Adrenal gland (tissue), 12 donors: ENCODE results near the gene ACTR5. TPM values are rescaled to one million over a fixed set of nuclear protein-coding genes. Genes with fewer than 3 reads are reported as not detected.

Source experiments
- DNase-seq, 7 donors: peaks; one replicate each; pipeline ENCODE4 v3.0.0-alpha.2; 2019 to 2020
- H3K27ac ChIP-seq, 5 donors: fragments of 200-600 bp; sonication (generic) in 4 of 5; 1 replicate in 3 of 5; 2 replicates in 2 of 5; pipeline versions ENCODE4 v1.5.1 to v1.8.0; 2016 to 2020; ENCODE audit warnings: mild to moderate bottlenecking in 1 of 5
- H3K27me3 ChIP-seq: fragments of 200-600 bp; 2 replicates; pipeline ENCODE4 v1.8.0; 2021
- H3K36me3 ChIP-seq, 2 donors: fragments of 200-600 bp; replicated peaks in 1 of 2; 1 replicate in 1 of 2; 2 replicates in 1 of 2; pipeline versions ENCODE4 v1.5.1 to v1.8.0; 2018 to 2022
- H3K4me1 ChIP-seq, 2 donors: fragments of 200-600 bp; replicated peaks in 1 of 2; 1 replicate in 1 of 2; 2 replicates in 1 of 2; pipeline versions ENCODE4 v1.5.1 to v1.8.0; 2018 to 2021
- H3K4me3 ChIP-seq, 4 donors: fragments of 200-600 bp; sonication (generic) in 3 of 4; one replicate each; pipeline ENCODE4 v1.5.1; 2016 to 2018
- H3K9me3 ChIP-seq, 3 donors: fragments of 200-600 bp; sonication (generic) in 1 of 3; replicated peaks in 1 of 3; 1 replicate in 2 of 3; 2 replicates in 1 of 3; pipeline versions ENCODE4 v1.5.1 to v1.8.0; 2016 to 2021
- CTCF ChIP-seq, 6 experiments: fragments of 450-650 bp in 4 of 6; fragments of 200-600 bp in 2 of 6; sonication (generic) in 1 of 6; IDR thresholded peaks; 1 replicate in 5 of 6; 2 replicates in 1 of 6; pipeline versions ENCODE4 v1.5.1 to v1.8.0; 2016 to 2021; ENCODE audit warnings: antibody characterized with exemption in 6 of 6, mild to moderate bottlenecking in 2 of 6, moderate library complexity in 1 of 6
- POLR2A ChIP-seq, 2 donors: fragments of 450-650 bp; IDR thresholded peaks; one replicate each; pipeline ENCODE4 v1.6.1; 2017; ENCODE audit warnings: antibody characterized with exemption in 2 of 2, mild to moderate bottlenecking in 2 of 2, moderate library complexity in 1 of 2
- WGBS, 4 donors: extraction: QIAGEN DNeasy Blood & Tissue Kit in 2 of 4; methylation state at CpG; one replicate each; pipeline versions ENCODE4 v1.1.5 to v1.1.7; 2013 to 2017; 5-methylcytosine and 5-hydroxymethylcytosine counted together
- intact Hi-C, 2 donors: fragments of 100-400 bp; cut with DNase I; formaldehyde crosslinking; loops; one replicate each; pipeline versions ENCODE4 v1.14.1 to v1.15.0; 2022 to 2023
- polyA plus RNA-seq, 3 donors: library from polyadenylated mRNA; stranded (reverse); fragments of 200-250 nt in 2 of 3; fragments of 350-450 nt in 1 of 3; fragmentation: Illumina TruSeq in 1 of 3; extraction: RNeasy Lipid Tissue Mini Kit (QIAGEN cat#74804) in 1 of 3; gene quantifications; one replicate each; pipeline ENCODE4 v1.2.3, GENCODE V29; 2013 to 2014
- total RNA-seq, 9 donors: library from RNA; depleted of rRNA in 4 of 9; stranded (reverse); fragments of >200 nt in 4 of 9; fragments of 120-200 nt in 1 of 9; fragmentation: NEBNext Ultra II Directional in 1 of 9; extraction: Animal tissue kit (Norgen Biotek cat#: 25700) in 1 of 9; gene quantifications; one replicate each; pipeline versions ENCODE4 v1.1.0 to v1.2.4, GENCODE V29; 2013 to 2023
- donor health status: healthy with polysubstance abuse.
- donor health status: Bipolar disorder and iron deficiency.
- donor health status: DM: yes; HTN: yes; CAD: no.
- donor health status: DM: no; HTN: no; CAD: no.
- donor health status: DM: no; HTN: no; CAD: no.
- donor health status: DM: yes; HTN: yes; CAD: no.

The ACTR5 gene
- total and polyA plus RNA-seq, 12 donors = 5.5 to 10.5 (median 6.8) TPM

GRCh38 chr20:38727607-38728190 lies 20.6 kb upstream of the ACTR5 start:
- H3K36me3 ChIP-seq = no peaks in the 10 kb centered on the region
- no peak overlapping the region for H3K4me3 ChIP-seq
- intact Hi-C loops = no loop called here
- no peak for DNase-seq
- peaks cover 0 to 10% of the 10 kb centered on the region in 2 donors for H3K4me1 ChIP-seq
- H3K9me3 ChIP-seq = no peaks in the 10 kb centered on the region
- 5 to 7% (median 6%) methylated on average over 12 to 46 of the region's 46 CpGs for whole genome bisulfite sequencing, 4 donors
- H3K27me3 ChIP-seq = peaks cover 97% of the 10 kb centered on the region
- H3K27ac ChIP-seq = no peak overlapping the region
- TF ChIP-seq POLR2A (IDR thresholded peaks at IDR 0.05) (no peak), CTCF (IDR thresholded peaks at IDR 0.05) (no peak)

DNA sequence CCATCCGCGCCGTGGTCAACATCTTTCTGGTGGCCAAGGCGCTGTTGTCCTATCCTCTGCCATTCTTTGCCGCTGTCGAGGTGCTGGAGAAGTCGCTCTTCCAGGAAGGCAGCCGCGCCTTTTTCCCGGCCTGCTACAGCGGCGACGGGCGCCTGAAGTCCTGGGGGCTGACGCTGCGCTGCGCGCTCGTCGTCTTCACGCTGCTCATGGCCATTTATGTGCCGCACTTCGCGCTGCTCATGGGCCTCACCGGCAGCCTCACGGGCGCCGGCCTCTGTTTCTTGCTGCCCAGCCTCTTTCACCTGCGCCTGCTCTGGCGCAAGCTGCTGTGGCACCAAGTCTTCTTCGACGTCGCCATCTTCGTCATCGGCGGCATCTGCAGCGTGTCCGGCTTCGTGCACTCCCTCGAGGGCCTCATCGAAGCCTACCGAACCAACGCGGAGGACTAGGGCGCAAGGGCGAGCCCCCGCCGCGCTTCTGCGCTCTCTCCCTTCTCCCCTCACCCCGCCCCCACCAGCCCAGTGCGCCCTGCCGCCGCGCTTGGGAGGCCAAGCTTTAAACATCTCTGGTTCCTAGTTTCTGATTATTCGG lies 20.0 kb upstream of the ACTR5 start:
- no peak overlapping the region for H3K27ac ChIP-seq
- no peaks in the 10 kb centered on the region for H3K36me3 ChIP-seq
- intact Hi-C loops = no loop called here
- peaks cover 97% of the 10 kb centered on the region for H3K27me3 ChIP-seq
- H3K9me3 ChIP-seq = no peaks in the 10 kb centered on the region
- H3K4me1 ChIP-seq = peaks cover 0 to 10% of the 10 kb centered on the region in 2 donors
- WGBS, 4 donors = 0 to 6% (median 5%) methylated on average over 1 to 56 of the region's 56 CpGs
- H3K4me3 ChIP-seq = no peak overlapping the region
- DNase-seq = no peak
- TF ChIP-seq POLR2A (IDR thresholded peaks at IDR 0.05) (no peak), CTCF (IDR thresholded peaks at IDR 0.05) (no peak)

GRCh38 chr20:38728911-38729642 lies 19.2 kb upstream of the ACTR5 start:
- no peak for DNase-seq
- peaks cover 97% of the 10 kb centered on the region for H3K27me3 ChIP-seq
- TF ChIP-seq CTCF (IDR thresholded peaks at IDR 0.05) (no peak), POLR2A (IDR thresholded peaks at IDR 0.05) (no peak)
- H3K9me3 ChIP-seq = no peaks in the 10 kb centered on the region
- peaks cover 0 to 10% of the 10 kb centered on the region in 2 donors for H3K4me1 ChIP-seq
- no peak overlapping the region for H3K27ac ChIP-seq
- WGBS, 4 donors = 3 to 8% (median 4%) methylated on average over 33 to 41 of the region's 41 CpGs
- intact Hi-C loops = no loop called here
- H3K4me3 ChIP-seq = no peak overlapping the region
- no peaks in the 10 kb centered on the region for H3K36me3 ChIP-seq

GRCh38 chr20:38729767-38730166 lies 18.5 kb upstream of the ACTR5 start:
- H3K4me1 ChIP-seq = peaks cover 0 to 10% of the 10 kb centered on the region in 2 donors
- H3K36me3 ChIP-seq = no peaks in the 10 kb centered on the region
- no peak for DNase-seq
- TF ChIP-seq POLR2A (IDR thresholded peaks at IDR 0.05) = no peak
- TF ChIP-seq CTCF (IDR thresholded peaks at IDR 0.05) = no peak
- H3K27ac ChIP-seq = no peak overlapping the region
- intact Hi-C loops = loop anchor here (2.0 to 5.0 kb wide), 2 partner anchors 77 to 83 kb away; no protein-coding TSS in a partner anchor
- peaks cover 96% of the 10 kb centered on the region for H3K27me3 ChIP-seq
- no peaks in the 10 kb centered on the region for H3K9me3 ChIP-seq
- 9 to 13% (median 10%) methylated on average over 2 to 7 of the region's 7 CpGs for WGBS, 4 donors
- no peak overlapping the region for H3K4me3 ChIP-seq
